Endothelial cell of umbilical vein (primary cell): Measurements from ENCODE around the gene LTBP1.

ENCODE experiments used
- CTCF ChIP-seq, 2 donors: IDR thresholded peaks; 1 replicate in 1 of 2; 2 replicates in 1 of 2; pipeline ENCODE4 v1.5.1; 2011; ENCODE audit warnings: low read length in 2 of 2, mild to moderate bottlenecking in 2 of 2, moderate library complexity in 2 of 2, control low read depth in 1 of 2, inconsistent platforms in 1 of 2, low read depth in 1 of 2; ENCODE audit not compliant: insufficient read depth in 1 of 2; ENCODE audit errors: extremely low read depth in 1 of 2
- EZH2 ChIP-seq: IDR thresholded peaks from 2 replicates; pipeline ENCODE4 v1.6.1; 2012; ENCODE audit warnings: borderline replicate concordance, low read depth, mild to moderate bottlenecking, moderate library complexity, low read length, inconsistent platforms; ENCODE audit not compliant: severe bottlenecking
- FOS ChIP-seq: IDR thresholded peaks from 2 replicates; pipeline ENCODE4 v1.6.1; 2011; ENCODE audit warnings: mild to moderate bottlenecking, low read length, moderate library complexity, borderline replicate concordance; ENCODE audit not compliant: insufficient read depth
- MAX ChIP-seq: IDR thresholded peaks from 2 replicates; pipeline ENCODE4 v1.6.1; 2011; ENCODE audit not compliant: insufficient read depth, insufficient read length
- POLR2A ChIP-seq: IDR thresholded peaks from 2 replicates; pipeline ENCODE4 v1.6.1; 2012; ENCODE audit warnings: low read depth, mild to moderate bottlenecking, control low read depth, low read length
- POLR2AphosphoS5 ChIP-seq: IDR thresholded peaks from 2 replicates; pipeline ENCODE4 v1.6.1; 2012; ENCODE audit warnings: low read depth, mild to moderate bottlenecking, control low read depth, low read length, moderate library complexity; ENCODE audit not compliant: insufficient read depth

- no peak for TF ChIP-seq CTCF (IDR thresholded peaks at IDR 0.05; ENCODE audit: extremely low read depth in 1 of 2, insufficient read depth in 1 of 2, low read depth in 1 of 2, low read length in 2 of 2)
- TF ChIP-seq POLR2A, result no peak
- TF ChIP-seq EZH2, result no peak
- no peak for TF ChIP-seq POLR2AphosphoS5
- TF ChIP-seq FOS, result no peak
- no peak for TF ChIP-seq MAX
Observed at GRCh38 chr2:33448220-33448899, 501.6 kb downstream of the LTBP1 start.
